Measurements from ENCODE around the gene LYPD1.
A peak's percentile ranks its signal among the peaks of the same experiment; 100 is the strongest.

The LYPD1 gene

GRCh38 chr2:132641819-132642218 is 28.2 kb downstream of the LYPD1 start:
- no peak for DNase-seq (ENCODE audit: low read depth, low spot score)
- H3K36me3 ChIP-seq (ENCODE audit: insufficient read depth, insufficient read length, low read length): peaks cover 42% of the 10 kb centered on the region
- no peak overlapping the region for H3K9ac ChIP-seq (ENCODE audit: insufficient read length, low read depth)
- peaks cover 2% of the 10 kb centered on the region for H3K4me1 ChIP-seq (ENCODE audit: insufficient read depth, insufficient read length)
- TF ChIP-seq SUZ12 (IDR thresholded peaks at IDR 0.05; ENCODE audit: extremely low read depth, insufficient read depth, insufficient read length) (no peak), ZNF274 (IDR thresholded peaks at IDR 0.05; ENCODE audit: low read depth, low read length) (no peak), YY1 (IDR thresholded peaks at IDR 0.05; ENCODE audit: insufficient read depth, insufficient read length) (no peak)
- no peaks in the 10 kb centered on the region for H3K27me3 ChIP-seq (ENCODE audit: insufficient read depth, insufficient read length)
- H3K9me3 ChIP-seq (ENCODE audit: insufficient read depth, low read length): no peaks in the 10 kb centered on the region
- no peak overlapping the region for H3K4me3 ChIP-seq (ENCODE audit: insufficient read length, low read depth)

- Histone ChIP-seq H3K4me1 (ENCODE audit: insufficient read depth, insufficient read length) (no peaks in the 10 kb centered on the region), H3K4me3 (ENCODE audit: insufficient read length, low read depth) (no peak overlapping the region), H3K27me3 (ENCODE audit: insufficient read depth, insufficient read length) (no peaks in the 10 kb centered on the region), H3K36me3 (ENCODE audit: insufficient read depth, insufficient read length, low read length) (peaks cover 29% of the 10 kb centered on the region), H3K9me3 (ENCODE audit: insufficient read depth, low read length) (no peaks in the 10 kb centered on the region), H3K9ac (ENCODE audit: insufficient read length, low read depth) (no peak overlapping the region)
- TF ChIP-seq ZNF274 (IDR thresholded peaks at IDR 0.05; ENCODE audit: low read depth, low read length) (no peak), SUZ12 (IDR thresholded peaks at IDR 0.05; ENCODE audit: extremely low read depth, insufficient read depth, insufficient read length) (no peak), YY1 (IDR thresholded peaks at IDR 0.05; ENCODE audit: insufficient read depth, insufficient read length) (no peak)
- DNase-seq (ENCODE audit: low read depth, low spot score): no peak
Observed at GRCh38 chr2:132640116-132640515, 29.9 kb downstream of the LYPD1 start.

- Histone ChIP-seq H3K4me1 (ENCODE audit: insufficient read depth, insufficient read length) (no peaks in the 10 kb centered on the region), H3K36me3 (ENCODE audit: insufficient read depth, insufficient read length, low read length) (peaks cover 13% of the 10 kb centered on the region), H3K27me3 (ENCODE audit: insufficient read depth, insufficient read length) (no peaks in the 10 kb centered on the region), H3K9me3 (ENCODE audit: insufficient read depth, low read length) (no peaks in the 10 kb centered on the region), H3K4me3 (ENCODE audit: insufficient read length, low read depth) (no peak overlapping the region), H3K9ac (ENCODE audit: insufficient read length, low read depth) (no peak overlapping the region)
- peak; percentile 18 for DNase-seq (ENCODE audit: low read depth, low spot score)
- no peak for TF ChIP-seq ZNF274 (IDR thresholded peaks at IDR 0.05; ENCODE audit: low read depth, low read length)
Observed at GRCh38 chr2:132638313-132639040, 31.5 kb downstream of the LYPD1 start.

GRCh38 chr2:132636346-132636745 is 33.7 kb downstream of the LYPD1 start:
- H3K36me3 ChIP-seq (ENCODE audit: insufficient read depth, insufficient read length, low read length): peaks cover 4% of the 10 kb centered on the region
- no peak for DNase-seq (ENCODE audit: low read depth, low spot score)
- H3K9ac ChIP-seq (ENCODE audit: insufficient read length, low read depth): no peak overlapping the region
- H3K4me3 ChIP-seq (ENCODE audit: insufficient read length, low read depth): no peak overlapping the region
- H3K9me3 ChIP-seq (ENCODE audit: insufficient read depth, low read length): no peaks in the 10 kb centered on the region
- TF ChIP-seq ZNF274 (IDR thresholded peaks at IDR 0.05; ENCODE audit: low read depth, low read length) (no peak), YY1 (IDR thresholded peaks at IDR 0.05; ENCODE audit: insufficient read depth, insufficient read length) (no peak), SUZ12 (IDR thresholded peaks at IDR 0.05; ENCODE audit: extremely low read depth, insufficient read depth, insufficient read length) (no peak)
- H3K4me1 ChIP-seq (ENCODE audit: insufficient read depth, insufficient read length): no peaks in the 10 kb centered on the region
- H3K27me3 ChIP-seq (ENCODE audit: insufficient read depth, insufficient read length): no peaks in the 10 kb centered on the region

GRCh38 chr2:132633635-132634034 is 36.4 kb downstream of the LYPD1 start:
- DNase-seq (ENCODE audit: low read depth, low spot score): no peak
- Histone ChIP-seq H3K36me3 (ENCODE audit: insufficient read depth, insufficient read length, low read length) (no peaks in the 10 kb centered on the region), H3K4me1 (ENCODE audit: insufficient read depth, insufficient read length) (no peaks in the 10 kb centered on the region), H3K9me3 (ENCODE audit: insufficient read depth, low read length) (no peaks in the 10 kb centered on the region), H3K27me3 (ENCODE audit: insufficient read depth, insufficient read length) (no peaks in the 10 kb centered on the region), H3K9ac (ENCODE audit: insufficient read length, low read depth) (no peak overlapping the region), H3K4me3 (ENCODE audit: insufficient read length, low read depth) (no peak overlapping the region)
- TF ChIP-seq YY1 (IDR thresholded peaks at IDR 0.05; ENCODE audit: insufficient read depth, insufficient read length) (no peak), SUZ12 (IDR thresholded peaks at IDR 0.05; ENCODE audit: extremely low read depth, insufficient read depth, insufficient read length) (no peak), ZNF274 (IDR thresholded peaks at IDR 0.05; ENCODE audit: low read depth, low read length) (no peak)

GRCh38 chr2:132632000-132632649 is 37.9 kb downstream of the LYPD1 start:
- Histone ChIP-seq H3K27me3 (ENCODE audit: insufficient read depth, insufficient read length) (no peaks in the 10 kb centered on the region), H3K9me3 (ENCODE audit: insufficient read depth, low read length) (no peaks in the 10 kb centered on the region), H3K4me3 (ENCODE audit: insufficient read length, low read depth) (no peak overlapping the region), H3K36me3 (ENCODE audit: insufficient read depth, insufficient read length, low read length) (no peaks in the 10 kb centered on the region), H3K4me1 (ENCODE audit: insufficient read depth, insufficient read length) (no peaks in the 10 kb centered on the region), H3K9ac (ENCODE audit: insufficient read length, low read depth) (no peak overlapping the region)
- TF ChIP-seq YY1 (IDR thresholded peaks at IDR 0.05; ENCODE audit: insufficient read depth, insufficient read length): no peak
- TF ChIP-seq ZNF274 (IDR thresholded peaks at IDR 0.05; ENCODE audit: low read depth, low read length): no peak
- no peak for TF ChIP-seq SUZ12 (IDR thresholded peaks at IDR 0.05; ENCODE audit: extremely low read depth, insufficient read depth, insufficient read length)
- DNase-seq (ENCODE audit: low read depth, low spot score): peak; percentile 9

- H3K27me3 ChIP-seq (ENCODE audit: insufficient read depth, insufficient read length): no peaks in the 10 kb centered on the region
- no peak for TF ChIP-seq YY1 (IDR thresholded peaks at IDR 0.05; ENCODE audit: insufficient read depth, insufficient read length)
- no peak for TF ChIP-seq ZNF274 (IDR thresholded peaks at IDR 0.05; ENCODE audit: low read depth, low read length)
- TF ChIP-seq SUZ12 (IDR thresholded peaks at IDR 0.05; ENCODE audit: extremely low read depth, insufficient read depth, insufficient read length): no peak
- DNase-seq (ENCODE audit: low read depth, low spot score): no peak
Observed at GRCh38 chr2:132627536-132627935, 42.5 kb downstream of the LYPD1 start.

More at GRCh38 chr2:132627536-132627935, 42.5 kb downstream of the LYPD1 start:
- H3K9ac ChIP-seq (ENCODE audit: insufficient read length, low read depth): no peak overlapping the region
- no peaks in the 10 kb centered on the region for H3K4me1 ChIP-seq (ENCODE audit: insufficient read depth, insufficient read length)
- H3K36me3 ChIP-seq (ENCODE audit: insufficient read depth, insufficient read length, low read length): no peaks in the 10 kb centered on the region
- no peak overlapping the region for H3K4me3 ChIP-seq (ENCODE audit: insufficient read length, low read depth)
- H3K9me3 ChIP-seq (ENCODE audit: insufficient read depth, low read length): peaks cover 7% of the 10 kb centered on the region
